ENCODE measurements around the gene KCNN3. TPM values are rescaled to one million over a fixed set of nuclear protein-coding genes. Genes with fewer than 3 reads are reported as not detected.

The KCNN3 gene
- total RNA-seq, 1 experiment from 2014 or later: not detected

DNA sequence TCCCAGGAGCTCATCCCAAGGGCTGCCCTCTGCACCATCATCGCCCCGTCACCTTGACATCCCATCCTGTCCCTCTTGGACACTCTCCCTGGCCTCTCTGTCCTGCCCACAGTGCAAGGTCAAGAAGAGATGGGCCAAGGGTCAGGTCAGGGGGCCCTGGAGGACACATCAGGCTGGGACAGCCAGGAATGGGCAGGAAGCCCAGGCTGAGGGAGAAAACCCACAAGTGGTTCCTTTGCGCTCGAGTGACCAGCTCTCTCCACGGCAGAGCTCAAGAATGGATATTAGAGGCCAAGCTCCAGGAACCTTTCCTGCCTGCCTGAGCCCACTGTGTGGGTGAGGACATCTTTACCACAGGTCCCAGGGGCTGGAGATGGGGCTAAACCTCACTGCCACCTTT, 41.0 kb downstream of the KCNN3 start:
- no peak for DNase-seq
- BruUV-seq (replicated peaks): no TSS peak
- H3K27ac Mint-ChIP-seq (ENCODE audit: unreplicated experiment): no peak overlapping the region
- H3K27me3 Mint-ChIP-seq (ENCODE audit: unreplicated experiment): peaks cover 87% of the 10 kb centered on the region
- no peaks in the 10 kb centered on the region for H3K4me1 Mint-ChIP-seq (ENCODE audit: low read depth, unreplicated experiment)
- intact Hi-C loops (cut with micrococcal nuclease; ENCODE audit: unreplicated experiment): no loop called here
- TF ChIP-seq, protein P1, sequence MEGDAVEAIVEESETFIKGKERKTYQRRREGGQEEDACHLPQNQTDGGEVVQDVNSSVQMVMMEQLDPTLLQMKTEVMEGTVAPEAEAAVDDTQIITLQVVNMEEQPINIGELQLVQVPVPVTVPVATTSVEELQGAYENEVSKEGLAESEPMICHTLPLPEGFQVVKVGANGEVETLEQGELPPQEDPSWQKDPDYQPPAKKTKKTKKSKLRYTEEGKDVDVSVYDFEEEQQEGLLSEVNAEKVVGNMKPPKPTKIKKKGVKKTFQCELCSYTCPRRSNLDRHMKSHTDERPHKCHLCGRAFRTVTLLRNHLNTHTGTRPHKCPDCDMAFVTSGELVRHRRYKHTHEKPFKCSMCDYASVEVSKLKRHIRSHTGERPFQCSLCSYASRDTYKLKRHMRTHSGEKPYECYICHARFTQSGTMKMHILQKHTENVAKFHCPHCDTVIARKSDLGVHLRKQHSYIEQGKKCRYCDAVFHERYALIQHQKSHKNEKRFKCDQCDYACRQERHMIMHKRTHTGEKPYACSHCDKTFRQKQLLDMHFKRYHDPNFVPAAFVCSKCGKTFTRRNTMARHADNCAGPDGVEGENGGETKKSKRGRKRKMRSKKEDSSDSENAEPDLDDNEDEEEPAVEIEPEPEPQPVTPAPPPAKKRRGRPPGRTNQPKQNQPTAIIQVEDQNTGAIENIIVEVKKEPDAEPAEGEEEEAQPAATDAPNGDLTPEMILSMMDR (IDR thresholded peaks at IDR 0.05; ENCODE audit: unreplicated experiment): no peak
- CTCF ChIA-PET: interaction anchor here (0.7 kb wide), 1 partner anchor 37 kb away, joined by 3 read pairs; no protein-coding TSS in a partner anchor
- no peak overlapping the region for H3K4me3 Mint-ChIP-seq (ENCODE audit: low read depth, unreplicated experiment)
- H3K36me3 Mint-ChIP-seq (ENCODE audit: insufficient read depth, unreplicated experiment): no peaks in the 10 kb centered on the region
- H3K9me3 Mint-ChIP-seq (ENCODE audit: low read depth, unreplicated experiment): no peaks in the 10 kb centered on the region

GRCh38 chr1:154824179-154825000, 45.7 kb downstream of the KCNN3 start:
- CTCF ChIA-PET: interaction anchor here (0.5 kb wide), 1 partner anchor 18 kb away, joined by 3 read pairs; no protein-coding TSS in a partner anchor
- H3K27me3 Mint-ChIP-seq (ENCODE audit: unreplicated experiment): peaks cover 70% of the 10 kb centered on the region
- H3K27ac Mint-ChIP-seq (ENCODE audit: unreplicated experiment): no peak overlapping the region
- no peak for DNase-seq
- intact Hi-C loops (cut with micrococcal nuclease; ENCODE audit: unreplicated experiment): no loop called here
- H3K4me3 Mint-ChIP-seq (ENCODE audit: low read depth, unreplicated experiment): no peak overlapping the region
- TF ChIP-seq, protein P1 (IDR thresholded peaks at IDR 0.05; ENCODE audit: unreplicated experiment): no peak
- no peaks in the 10 kb centered on the region for H3K36me3 Mint-ChIP-seq (ENCODE audit: insufficient read depth, unreplicated experiment)
- H3K9me3 Mint-ChIP-seq (ENCODE audit: low read depth, unreplicated experiment): no peaks in the 10 kb centered on the region
- no TSS peak for BruUV-seq (replicated peaks)
- no peaks in the 10 kb centered on the region for H3K4me1 Mint-ChIP-seq (ENCODE audit: low read depth, unreplicated experiment)

- intact Hi-C loops (cut with micrococcal nuclease; ENCODE audit: unreplicated experiment): no loop called here
Observed at GRCh38 chr1:154822717-154823116, 47.4 kb downstream of the KCNN3 start.

GRCh38 chr1:154822233-154822632, 47.8 kb downstream of the KCNN3 start:
- Mint-ChIP-seq H3K27ac (ENCODE audit: unreplicated experiment) (no peak overlapping the region), H3K27me3 (ENCODE audit: unreplicated experiment) (peaks cover 68% of the 10 kb centered on the region), H3K4me1 (ENCODE audit: low read depth, unreplicated experiment) (no peaks in the 10 kb centered on the region), H3K36me3 (ENCODE audit: insufficient read depth, unreplicated experiment) (no peaks in the 10 kb centered on the region), H3K9me3 (ENCODE audit: low read depth, unreplicated experiment) (no peaks in the 10 kb centered on the region), H3K4me3 (ENCODE audit: low read depth, unreplicated experiment) (no peak overlapping the region)
- intact Hi-C loops (cut with micrococcal nuclease; ENCODE audit: unreplicated experiment): no loop called here
- CTCF ChIA-PET: no interaction called here
- TF ChIP-seq, protein P1 (IDR thresholded peaks at IDR 0.05; ENCODE audit: unreplicated experiment): no peak
- no TSS peak for BruUV-seq (replicated peaks)
- DNase-seq: no peak

More at GRCh38 chr1:154822717-154823116, 47.4 kb downstream of the KCNN3 start:
- CTCF ChIA-PET: interaction anchor here (1.0 kb wide), 1 partner anchor 13 kb away, joined by 4 read pairs; no protein-coding TSS in a partner anchor
- Mint-ChIP-seq H3K9me3 (ENCODE audit: low read depth, unreplicated experiment) (no peaks in the 10 kb centered on the region), H3K27me3 (ENCODE audit: unreplicated experiment) (peaks cover 68% of the 10 kb centered on the region), H3K36me3 (ENCODE audit: insufficient read depth, unreplicated experiment) (no peaks in the 10 kb centered on the region), H3K4me1 (ENCODE audit: low read depth, unreplicated experiment) (no peaks in the 10 kb centered on the region), H3K27ac (ENCODE audit: unreplicated experiment) (no peak overlapping the region), H3K4me3 (ENCODE audit: low read depth, unreplicated experiment) (no peak overlapping the region)
- TF ChIP-seq, protein P1 (IDR thresholded peaks at IDR 0.05; ENCODE audit: unreplicated experiment): no peak
- DNase-seq: no peak
- no TSS peak for BruUV-seq (replicated peaks)
